Neural cell (in vitro differentiated cells): Measurements from ENCODE around the gene ANAPC2.

Experiments
- CTCF ChIP-seq: fragments of 450-650 bp; IDR thresholded peaks from 2 replicates; pipeline ENCODE4 v1.5.1; 2014; ENCODE audit warnings: antibody characterized with exemption, mild to moderate bottlenecking, moderate library complexity; ENCODE audit not compliant: poor library complexity, severe bottlenecking
- EP300 ChIP-seq: fragments of 450-650 bp; conservative IDR thresholded peaks from 2 replicates; pipeline ENCODE4 v1.6.1; 2014; ENCODE audit warnings: antibody characterized with exemption, mild to moderate bottlenecking, moderate library complexity; ENCODE audit not compliant: poor library complexity, severe bottlenecking
- EZH2 ChIP-seq: fragments of 200-600, 300-800 bp; shearing (Covaris generic), sonication (generic); IDR thresholded peaks from 2 replicates; pipeline ENCODE4 v1.6.1; 2014; ENCODE audit warnings: antibody characterized with exemption, low read length, borderline replicate concordance, mild to moderate bottlenecking; ENCODE audit not compliant: insufficient read depth, poor library complexity, severe bottlenecking
- MXI1 ChIP-seq: fragments of 450-650 bp; conservative IDR thresholded peaks from 2 replicates; pipeline ENCODE4 v1.6.1; 2014; ENCODE audit warnings: antibody characterized with exemption, mild to moderate bottlenecking; ENCODE audit not compliant: poor library complexity, severe bottlenecking
- POLR2AphosphoS5 ChIP-seq: IDR thresholded peaks from 2 replicates; pipeline ENCODE4 v1.6.1; 2012
- REST ChIP-seq: IDR thresholded peaks from 2 replicates; pipeline ENCODE4 v1.6.1; 2012; ENCODE audit warnings: borderline replicate concordance
- SMC3 ChIP-seq: fragments of 450-650 bp; conservative IDR thresholded peaks from 2 replicates; pipeline ENCODE4 v1.6.1; 2014; ENCODE audit warnings: antibody characterized with exemption, mild to moderate bottlenecking, moderate library complexity; ENCODE audit not compliant: poor library complexity
- TAF1 ChIP-seq: IDR thresholded peaks from 2 replicates; pipeline ENCODE4 v1.6.1; 2012; ENCODE audit warnings: low read depth

- TF ChIP-seq EZH2 = no peak
- no peak for TF ChIP-seq POLR2AphosphoS5
- no peak for TF ChIP-seq CTCF
- no peak for TF ChIP-seq EP300
- TF ChIP-seq SMC3 = no peak
- no peak for TF ChIP-seq MXI1
- no peak for TF ChIP-seq REST
- TF ChIP-seq TAF1 = no peak
Measured at GRCh38 chr9:137163365-137163715, 25.0 kb downstream of the ANAPC2 start.
